GM06990 (cell line): Measurements from ENCODE around the gene SORL1-AS1.

Source experiments
- DNase-seq: peaks from one replicate; pipeline ENCODE4 v3.0.0-alpha.2; 2011; ENCODE audit not compliant: insufficient read length; ENCODE audit errors: extremely low read depth
- H3K27me3 ChIP-seq: replicated peaks from 2 replicates; pipeline ENCODE4 v1.6.0; 2011; ENCODE audit warnings: low read length; ENCODE audit not compliant: control insufficient read depth, insufficient read depth
- H3K36me3 ChIP-seq: 2 replicates; pipeline ENCODE4 v1.5.1; 2011; ENCODE audit warnings: low read length; ENCODE audit not compliant: control insufficient read depth, insufficient read depth
- H3K4me3 ChIP-seq: replicated peaks from 2 replicates; pipeline ENCODE4 v1.5.1; 2011; ENCODE audit warnings: low read depth, mild to moderate bottlenecking, control low read depth, low read length
- TF ChIP-seq, protein P1 (sequence below): IDR thresholded peaks from 2 replicates; pipeline ENCODE4 v1.5.1; 2011; ENCODE audit warnings: low read length, control low read depth, mild to moderate bottlenecking, inconsistent platforms; ENCODE audit not compliant: insufficient read depth, poor library complexity, severe bottlenecking

SORL1-AS1 gene

DNA sequence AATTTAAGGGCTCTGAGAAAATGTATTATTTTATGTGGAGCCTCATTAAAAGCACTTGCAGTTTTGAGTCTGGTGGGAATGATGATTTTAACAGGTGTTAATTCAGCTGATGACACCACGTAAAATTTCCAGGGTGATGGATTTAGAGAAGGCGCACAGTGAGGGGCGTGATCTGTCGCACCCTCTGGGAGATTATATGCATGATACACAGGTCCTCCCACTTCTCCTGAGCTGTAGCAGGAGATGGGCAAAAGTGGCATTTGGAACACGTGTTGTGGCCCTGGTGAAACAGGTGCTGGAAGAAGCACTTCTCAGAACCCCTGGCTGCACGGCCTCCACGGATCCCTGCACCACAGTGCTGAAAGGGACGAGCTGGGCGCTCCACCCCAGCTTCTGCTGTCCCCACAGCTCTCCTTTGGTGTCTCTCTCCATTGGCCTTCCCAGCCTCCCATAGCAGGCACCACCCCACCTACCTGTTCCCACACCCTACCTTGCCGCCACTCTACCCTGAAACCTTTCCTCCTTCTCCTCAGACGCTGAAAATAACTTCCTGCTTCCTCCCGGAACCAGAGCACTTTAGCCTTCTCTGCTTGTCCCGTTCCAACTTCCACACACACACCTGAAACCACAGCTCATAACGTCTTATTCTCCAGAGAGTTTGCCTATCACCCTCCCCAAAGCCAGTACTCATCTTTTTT lies 7.5 kb downstream of the SORL1-AS1 start:
- DNase-seq = peak; percentile 52
- TF ChIP-seq, protein P1, sequence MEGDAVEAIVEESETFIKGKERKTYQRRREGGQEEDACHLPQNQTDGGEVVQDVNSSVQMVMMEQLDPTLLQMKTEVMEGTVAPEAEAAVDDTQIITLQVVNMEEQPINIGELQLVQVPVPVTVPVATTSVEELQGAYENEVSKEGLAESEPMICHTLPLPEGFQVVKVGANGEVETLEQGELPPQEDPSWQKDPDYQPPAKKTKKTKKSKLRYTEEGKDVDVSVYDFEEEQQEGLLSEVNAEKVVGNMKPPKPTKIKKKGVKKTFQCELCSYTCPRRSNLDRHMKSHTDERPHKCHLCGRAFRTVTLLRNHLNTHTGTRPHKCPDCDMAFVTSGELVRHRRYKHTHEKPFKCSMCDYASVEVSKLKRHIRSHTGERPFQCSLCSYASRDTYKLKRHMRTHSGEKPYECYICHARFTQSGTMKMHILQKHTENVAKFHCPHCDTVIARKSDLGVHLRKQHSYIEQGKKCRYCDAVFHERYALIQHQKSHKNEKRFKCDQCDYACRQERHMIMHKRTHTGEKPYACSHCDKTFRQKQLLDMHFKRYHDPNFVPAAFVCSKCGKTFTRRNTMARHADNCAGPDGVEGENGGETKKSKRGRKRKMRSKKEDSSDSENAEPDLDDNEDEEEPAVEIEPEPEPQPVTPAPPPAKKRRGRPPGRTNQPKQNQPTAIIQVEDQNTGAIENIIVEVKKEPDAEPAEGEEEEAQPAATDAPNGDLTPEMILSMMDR = no peak
- Histone ChIP-seq H3K36me3 (no peaks in the 10 kb centered on the region), H3K27me3 (no peaks in the 10 kb centered on the region), H3K4me3 (0 out of 2 replicates have a peak overlapping the region, but pooled peaks have one; percentile 13)

DNA sequence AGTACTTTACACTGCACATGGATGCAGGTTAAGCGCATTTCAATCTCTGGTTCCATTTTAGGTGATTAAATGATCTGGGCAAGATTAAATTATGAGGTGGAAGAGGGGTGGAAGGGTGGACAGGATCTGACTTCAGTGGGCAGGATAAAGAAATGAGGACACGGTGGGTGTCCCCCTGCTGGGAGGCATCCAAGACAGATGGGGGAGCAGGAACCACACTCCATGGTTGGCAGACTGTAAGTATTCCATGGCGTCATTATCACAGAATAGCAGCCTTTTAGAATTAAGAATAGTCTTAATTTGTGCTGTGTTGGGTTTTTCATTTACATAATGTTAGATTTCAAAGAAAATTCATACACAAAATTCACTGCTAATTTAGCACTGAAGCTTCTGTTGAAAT lies 8.2 kb downstream of the SORL1-AS1 start:
- no peak for DNase-seq
- Histone ChIP-seq H3K4me3 (no peak overlapping the region), H3K36me3 (no peaks in the 10 kb centered on the region), H3K27me3 (no peaks in the 10 kb centered on the region)
- TF ChIP-seq, protein P1 = no peak

DNA sequence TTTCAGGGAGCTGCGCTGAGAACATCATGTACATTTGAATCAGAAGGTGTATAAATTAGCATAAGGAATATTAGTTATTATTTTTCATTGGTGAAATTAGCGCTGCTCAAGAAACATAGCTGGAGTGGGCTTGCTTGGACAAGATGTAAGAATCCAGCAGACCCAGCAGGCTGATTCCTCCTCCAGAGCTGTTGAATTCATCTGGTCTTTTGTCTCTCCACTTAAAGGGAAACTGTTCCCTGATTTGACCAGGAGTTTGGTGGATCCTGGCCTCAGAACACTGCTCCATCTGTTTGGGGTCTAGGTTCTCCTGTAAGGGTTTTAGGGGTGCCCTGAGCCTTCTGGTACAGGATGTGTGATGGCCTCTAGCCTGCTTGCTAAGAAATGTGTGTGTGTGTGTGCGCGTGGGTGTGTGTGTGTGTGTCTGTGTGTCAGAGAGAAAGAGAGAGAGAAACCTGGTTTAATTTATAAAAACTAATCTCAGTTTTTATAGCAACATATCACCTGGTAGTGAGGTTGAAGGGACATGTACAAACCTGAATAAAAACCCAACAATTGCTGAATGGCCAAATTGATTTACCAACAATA lies 9.0 kb downstream of the SORL1-AS1 start:
- DNase-seq = no peak
- Histone ChIP-seq H3K36me3 (no peaks in the 10 kb centered on the region), H3K4me3 (no peak overlapping the region), H3K27me3 (no peaks in the 10 kb centered on the region)
- TF ChIP-seq, protein P1 = no peak

DNA sequence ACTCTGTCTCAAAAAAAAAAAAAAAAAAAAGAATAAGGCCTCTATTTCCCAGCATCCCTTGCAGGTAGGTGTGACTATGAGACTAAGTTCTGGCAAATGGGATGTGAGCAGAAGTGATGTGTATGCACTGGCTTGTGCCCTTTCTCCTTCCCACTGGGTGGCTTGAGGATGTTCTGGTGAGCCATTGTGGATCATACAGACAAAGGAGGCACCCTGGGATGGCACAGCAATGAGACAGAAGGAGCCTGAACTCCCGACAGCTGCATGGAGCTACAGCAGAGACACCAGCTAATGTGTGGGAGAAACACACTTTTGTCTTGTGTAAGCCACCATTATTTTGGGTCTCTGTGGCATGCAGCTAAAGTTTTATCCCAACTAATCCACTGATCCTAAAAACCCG lies 11.2 kb downstream of the SORL1-AS1 start:
- no peaks in the 10 kb centered on the region for H3K27me3 ChIP-seq
- DNase-seq = no peak
- TF ChIP-seq, protein P1 = no peak
- H3K36me3 ChIP-seq = no peaks in the 10 kb centered on the region
- H3K4me3 ChIP-seq = no peak overlapping the region

DNA sequence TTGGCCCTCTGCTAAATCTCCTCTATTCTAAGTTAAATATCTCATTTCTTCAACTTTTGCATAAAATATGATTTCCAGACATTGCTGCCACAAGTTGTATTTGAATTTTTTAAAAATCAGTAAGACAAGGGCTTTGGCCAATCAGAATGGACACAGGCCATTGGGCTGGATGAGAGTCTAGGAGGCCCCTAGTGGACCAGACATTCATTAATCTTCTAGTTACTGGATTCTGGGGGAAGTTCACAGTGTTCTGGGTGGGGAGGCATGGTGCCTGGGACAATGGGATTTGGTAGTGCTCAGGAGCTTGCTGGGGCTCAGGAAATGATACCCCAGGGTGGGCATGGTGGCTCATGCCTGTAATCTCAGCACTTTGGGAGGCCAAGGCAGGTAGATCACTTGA lies 13.0 kb downstream of the SORL1-AS1 start:
- no peak for DNase-seq
- Histone ChIP-seq H3K27me3 (no peaks in the 10 kb centered on the region), H3K36me3 (no peaks in the 10 kb centered on the region), H3K4me3 (no peak overlapping the region)
- TF ChIP-seq, protein P1 = no peak
